GM06990 (cell line): ENCODE measurements around the gene SMAD6.
"Not testable (repeated sequence)": the region's sequence is repeated elsewhere in the genome, so short reads cannot be mapped to it uniquely, and the experiment has no call there.

Experiments
- DNase-seq: peaks from one replicate; pipeline ENCODE4 v3.0.0-alpha.2; 2011; ENCODE audit not compliant: insufficient read length; ENCODE audit errors: extremely low read depth
- H3K27me3 ChIP-seq: replicated peaks from 2 replicates; pipeline ENCODE4 v1.6.0; 2011; ENCODE audit warnings: low read length; ENCODE audit not compliant: control insufficient read depth, insufficient read depth
- H3K36me3 ChIP-seq: 2 replicates; pipeline ENCODE4 v1.5.1; 2011; ENCODE audit warnings: low read length; ENCODE audit not compliant: control insufficient read depth, insufficient read depth
- H3K4me3 ChIP-seq: replicated peaks from 2 replicates; pipeline ENCODE4 v1.5.1; 2011; ENCODE audit warnings: low read depth, mild to moderate bottlenecking, control low read depth, low read length
- CTCF ChIP-seq: IDR thresholded peaks from 2 replicates; pipeline ENCODE4 v1.5.1; 2011; ENCODE audit warnings: low read length, control low read depth, mild to moderate bottlenecking, inconsistent platforms; ENCODE audit not compliant: insufficient read depth, poor library complexity, severe bottlenecking

Gene SMAD6

DNA sequence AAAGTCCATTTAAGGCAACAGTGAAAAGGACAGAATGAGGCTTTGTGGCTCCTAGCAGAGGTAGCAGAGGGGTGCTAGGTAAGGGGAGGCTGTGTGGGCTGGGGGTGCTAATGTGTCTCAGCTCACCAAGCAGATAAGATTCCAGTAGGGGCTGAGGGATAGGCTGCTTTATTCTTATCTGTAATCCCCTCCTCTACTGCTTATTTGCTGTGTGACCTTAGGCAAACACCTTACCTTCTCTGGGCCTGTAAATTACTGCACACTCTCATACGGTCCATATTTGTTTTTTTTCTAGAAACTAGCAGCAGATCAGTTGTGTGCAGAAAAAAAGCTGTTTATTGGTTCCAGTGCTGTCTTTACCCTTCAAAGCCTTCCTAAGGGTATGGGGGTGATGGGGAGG, 52.8 kb downstream of the SMAD6 start:
- H3K27me3 ChIP-seq, result no peaks in the 10 kb centered on the region; the same call in none of the 2 replicates
- no peaks in the 10 kb centered on the region for H3K36me3 ChIP-seq
- no peak for DNase-seq

DNA sequence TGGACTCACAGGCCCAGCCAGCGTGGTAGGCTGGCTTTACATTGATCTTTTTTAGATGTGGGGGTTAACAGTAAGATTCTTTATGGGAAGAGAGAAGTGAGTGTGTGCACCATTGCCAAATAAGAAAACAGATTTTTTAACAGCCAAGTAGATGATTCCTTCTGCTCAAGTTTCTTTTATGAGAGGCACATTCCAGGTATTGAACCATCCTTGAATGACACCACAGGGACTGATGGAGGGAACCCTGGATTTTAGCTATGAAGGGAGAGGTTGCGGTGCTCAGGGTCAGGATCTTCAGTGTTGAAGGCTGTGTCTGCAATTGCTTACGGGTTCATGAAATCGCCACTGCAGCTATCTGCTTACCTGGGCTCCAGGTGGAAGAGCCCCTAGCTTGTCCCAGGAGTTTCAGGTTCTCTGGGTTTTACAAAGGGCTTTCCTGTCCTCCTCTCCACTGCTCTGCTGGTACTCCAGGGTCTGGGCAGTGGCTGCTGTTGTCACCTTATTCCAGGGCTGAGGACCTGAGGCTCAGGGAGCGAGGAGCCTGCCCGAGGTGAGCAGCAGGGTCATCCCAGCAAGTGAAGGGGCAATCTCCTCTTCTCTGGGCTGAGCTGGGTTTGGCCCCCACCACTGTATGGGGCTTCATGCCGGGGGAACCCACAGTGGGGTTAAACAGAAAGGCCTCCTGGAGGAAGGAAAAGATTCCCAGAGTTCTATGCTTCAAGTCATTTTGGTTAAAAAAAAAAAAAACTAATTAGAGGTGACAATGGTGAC, 53.4 kb downstream of the SMAD6 start:
- H3K4me3 ChIP-seq, result no peak overlapping the region
- no peak for DNase-seq
- H3K27me3 ChIP-seq, result no peaks in the 10 kb centered on the region; the same call in none of the 2 replicates
- no peaks in the 10 kb centered on the region for H3K36me3 ChIP-seq
- no peak for TF ChIP-seq CTCF

More for the DNA sequence above, 52.8 kb downstream of the SMAD6 start:
- TF ChIP-seq CTCF, result no peak
- no peak overlapping the region for H3K4me3 ChIP-seq

- no peak for DNase-seq
- Histone ChIP-seq H3K27me3 (no peaks in the 10 kb centered on the region; the same call in none of the 2 replicates), H3K36me3 (no peaks in the 10 kb centered on the region), H3K4me3 (no peak overlapping the region)
- no peak for TF ChIP-seq CTCF
These were observed 54.3 kb downstream of the SMAD6 start for GRCh38 chr15:66756295-66756694.

GRCh38 chr15:66757030-66757429, 55.0 kb downstream of the SMAD6 start:
- no peak for DNase-seq
- no peaks in the 10 kb centered on the region for H3K36me3 ChIP-seq
- H3K4me3 ChIP-seq, result no peak overlapping the region
- H3K27me3 ChIP-seq, result no peaks in the 10 kb centered on the region; the same call in none of the 2 replicates
- TF ChIP-seq CTCF, result no peak

DNA sequence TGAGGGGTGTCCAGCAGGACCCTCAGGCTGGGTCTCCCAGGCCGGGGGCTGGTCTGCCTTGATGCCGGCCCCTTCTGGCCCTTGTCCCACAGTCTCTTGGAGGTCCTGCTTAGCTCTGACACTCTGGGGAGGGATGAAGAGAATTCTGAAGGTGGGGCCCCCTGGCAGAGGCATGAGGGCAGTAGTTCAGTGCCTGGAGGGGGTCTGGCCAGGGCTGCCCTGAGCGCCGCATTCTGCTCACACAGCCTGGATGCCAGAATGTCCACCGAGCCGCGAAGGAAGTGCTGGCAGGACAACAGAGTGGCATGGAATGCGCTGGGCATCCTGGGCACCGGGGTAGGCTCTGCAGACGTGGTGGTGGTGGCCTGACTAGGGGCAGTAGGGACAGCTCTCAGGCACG, 55.5 kb downstream of the SMAD6 start:
- DNase-seq, result no peak
- peaks cover 2% of the 10 kb centered on the region for H3K27me3 ChIP-seq
- no peaks in the 10 kb centered on the region for H3K36me3 ChIP-seq
- TF ChIP-seq CTCF, result no peak
- H3K4me3 ChIP-seq, result no peak overlapping the region

GRCh38 chr15:66758217-66758616, 56.2 kb downstream of the SMAD6 start:
- not testable (repeated sequence) for H3K36me3 ChIP-seq, H3K27me3 ChIP-seq, H3K4me3 ChIP-seq, DNase-seq
